ENCODE measurements around the gene COL6A2. TPM values are rescaled to one million over a fixed set of nuclear protein-coding genes. Genes with fewer than 3 reads are reported as not detected.
"Not testable (repeated sequence)": the region's sequence is repeated elsewhere in the genome, so short reads cannot be mapped to it uniquely, and the experiment has no call there.

The COL6A2 gene
- 17.5 and 24.0 TPM in 2 replicates for total RNA-seq

- DNase-seq, result peak; percentile 13
Observed at GRCh38 chr21:46097336-46098293, at the start of gene COL6A2. Gene COL6A2 (plus strand): TSS chr21:46098112.

GRCh38 chr21:46048926-46049889 lies 48.7 kb upstream of the COL6A2 start:
- no peak for DNase-seq

GRCh38 chr21:46049890-46050667 lies 47.8 kb upstream of the COL6A2 start:
- no peak for DNase-seq

GRCh38 chr21:46050668-46051378 lies 47.1 kb upstream of the COL6A2 start:
- no peak for DNase-seq

DNA sequence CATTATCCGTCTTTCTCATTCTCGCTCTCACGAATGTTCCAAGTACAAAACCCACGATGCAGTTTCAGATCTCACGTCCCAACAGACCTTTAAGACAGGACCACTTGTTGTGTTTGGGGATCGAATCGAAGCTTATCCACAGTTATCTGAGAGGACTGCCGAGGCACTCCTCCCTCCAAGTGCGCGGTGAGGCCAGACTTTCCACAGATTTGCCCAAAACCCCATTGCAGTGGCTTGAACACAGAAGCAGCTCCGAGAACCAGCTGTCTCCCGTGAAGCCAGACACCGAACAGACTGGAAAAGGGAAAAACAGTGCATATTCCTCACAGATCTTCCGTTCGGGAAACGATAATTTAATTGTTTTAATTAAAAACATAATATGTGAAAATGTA lies 46.5 kb upstream of the COL6A2 start:
- DNase-seq, result no peak

DNA sequence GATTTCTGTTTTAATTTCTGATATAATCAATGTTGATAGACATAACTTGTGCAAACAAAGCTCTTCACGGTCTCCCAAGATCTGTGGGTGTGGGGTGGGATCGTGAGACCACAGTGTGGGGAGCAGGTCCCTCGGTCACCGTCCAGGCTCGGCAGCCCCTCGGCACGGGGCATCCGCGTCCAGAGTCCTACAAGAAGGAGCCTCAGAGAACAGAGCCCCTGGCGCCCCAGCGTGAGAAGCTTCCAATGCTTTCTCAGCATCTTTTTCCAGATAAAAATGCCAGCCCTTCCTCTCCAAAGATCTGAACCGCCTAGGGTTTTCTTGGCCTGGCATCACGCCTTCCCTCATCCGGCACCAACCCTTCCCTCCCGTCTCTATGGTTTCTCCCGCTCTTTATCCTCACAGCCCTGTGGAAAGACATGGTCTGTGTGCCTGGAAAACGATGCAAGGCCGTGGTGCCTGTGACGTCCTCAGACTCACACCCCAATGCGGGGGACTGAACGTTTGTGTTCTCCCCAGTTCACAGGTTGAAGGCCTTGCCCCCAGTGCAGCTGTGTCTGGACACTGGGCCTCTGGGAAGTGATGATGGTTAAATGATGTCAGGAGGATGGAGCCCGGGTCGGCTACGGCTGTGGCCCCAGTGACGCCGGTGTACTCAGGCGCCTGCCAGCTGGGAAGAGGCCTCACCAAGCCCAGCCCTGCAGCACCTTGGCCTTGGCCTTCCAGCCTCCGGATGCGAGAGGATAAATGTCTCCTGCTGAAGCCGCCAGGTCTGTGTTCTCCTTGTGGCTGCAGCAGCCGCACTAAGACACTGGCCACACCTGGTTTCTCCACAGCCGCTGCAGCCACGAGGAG lies 45.9 kb upstream of the COL6A2 start:
- no peak for DNase-seq

- no peak for DNase-seq
Observed at GRCh38 chr21:46052703-46053651, 44.9 kb upstream of the COL6A2 start.

- DNase-seq, result no peak
Observed at GRCh38 chr21:46054031-46054430, 43.9 kb upstream of the COL6A2 start.

DNA sequence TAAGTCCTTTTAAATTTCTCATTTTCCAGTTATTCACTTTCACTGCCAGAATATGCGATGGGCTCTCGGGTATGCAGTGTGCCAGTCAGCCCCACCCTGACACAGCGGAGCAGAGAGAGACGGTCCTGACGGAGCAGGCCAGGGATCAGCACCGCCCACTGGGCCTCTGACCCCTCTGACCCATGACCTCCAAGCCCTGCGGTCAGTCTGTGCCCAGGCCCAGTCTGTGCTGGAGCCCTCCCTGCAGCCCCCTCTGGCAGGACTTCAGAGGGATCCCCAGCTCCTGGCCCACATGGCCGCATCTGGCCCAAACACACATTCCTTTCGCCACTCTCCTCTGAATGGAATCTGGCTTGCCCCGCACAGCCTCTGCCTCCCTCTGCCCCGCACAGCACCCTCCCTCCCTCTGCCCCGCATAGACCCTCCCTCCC lies 43.4 kb upstream of the COL6A2 start:
- DNase-seq, result no peak

DNA sequence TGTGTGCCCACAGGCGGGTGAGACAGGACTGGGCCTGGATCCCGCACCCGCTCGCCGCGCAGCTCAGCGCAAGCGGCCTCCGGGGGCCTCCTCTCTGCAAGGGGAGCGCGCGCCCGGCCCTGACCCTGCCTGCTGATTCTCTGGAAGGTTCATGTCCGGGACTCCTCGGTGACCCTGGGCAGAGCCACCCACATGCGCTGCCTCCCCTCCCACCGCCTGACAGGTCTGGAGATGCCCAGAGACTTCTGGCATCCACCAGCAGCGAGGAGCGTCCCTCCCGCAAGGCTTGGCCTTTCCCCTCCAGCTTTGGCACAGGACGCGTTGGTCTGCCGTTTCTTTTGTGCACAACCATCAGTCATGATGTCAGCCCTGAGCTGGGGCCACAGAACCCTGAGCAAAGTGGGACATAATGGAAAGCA lies 42.0 kb upstream of the COL6A2 start:
- DNase-seq, result no peak

DNA sequence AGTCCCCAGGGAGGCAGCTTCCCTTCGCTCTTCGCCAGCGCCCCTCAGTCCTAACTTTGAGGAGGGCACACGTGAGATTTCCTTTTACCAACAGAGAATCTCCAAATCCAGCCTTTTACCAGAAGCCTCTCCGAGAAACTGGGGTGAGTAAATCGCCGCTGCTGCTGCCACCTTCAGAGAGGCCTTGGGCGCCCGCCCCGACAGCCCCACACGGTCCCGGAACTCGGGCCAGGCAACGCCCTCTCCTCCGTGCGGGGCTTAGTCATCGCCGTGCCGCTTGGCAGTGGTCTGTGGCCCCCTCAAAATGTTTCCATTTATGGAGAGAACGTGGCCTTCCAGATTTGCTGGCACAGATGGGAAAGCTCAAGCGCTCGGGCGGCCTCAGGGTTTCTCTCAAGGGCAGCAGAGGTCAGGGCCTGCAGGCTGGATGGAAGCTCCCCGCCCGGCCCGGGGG lies 41.4 kb upstream of the COL6A2 start:
- no peak for DNase-seq

DNA sequence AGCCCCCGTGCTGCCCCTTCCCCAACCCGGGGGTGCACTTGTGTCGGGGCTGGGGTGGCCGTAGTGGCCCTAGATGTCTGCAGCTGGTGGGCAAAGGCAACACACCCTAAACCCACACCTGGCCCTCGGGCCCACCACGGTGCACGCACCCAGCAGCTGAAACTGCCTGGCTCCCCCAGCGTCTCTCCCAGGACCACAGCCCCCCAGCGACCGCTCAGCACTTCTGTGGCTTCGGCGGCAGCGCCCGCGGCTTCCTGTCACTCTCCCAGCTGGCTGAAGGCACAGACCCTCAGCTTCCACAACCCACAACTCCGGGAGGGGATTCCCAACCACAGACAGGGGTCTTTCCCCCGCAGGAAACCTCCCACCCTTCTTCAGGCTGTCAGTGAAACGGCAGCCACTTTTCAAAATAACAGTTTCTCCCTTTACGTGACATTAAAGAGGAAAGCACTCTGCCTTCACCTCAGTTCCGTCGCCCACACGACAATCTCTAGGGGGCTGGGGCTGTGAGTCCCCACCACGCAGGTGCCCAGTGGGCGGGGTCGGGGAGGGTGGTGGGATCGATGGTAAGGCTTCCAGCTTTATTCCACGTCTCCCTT lies 40.7 kb upstream of the COL6A2 start:
- DNase-seq, result no peak

DNA sequence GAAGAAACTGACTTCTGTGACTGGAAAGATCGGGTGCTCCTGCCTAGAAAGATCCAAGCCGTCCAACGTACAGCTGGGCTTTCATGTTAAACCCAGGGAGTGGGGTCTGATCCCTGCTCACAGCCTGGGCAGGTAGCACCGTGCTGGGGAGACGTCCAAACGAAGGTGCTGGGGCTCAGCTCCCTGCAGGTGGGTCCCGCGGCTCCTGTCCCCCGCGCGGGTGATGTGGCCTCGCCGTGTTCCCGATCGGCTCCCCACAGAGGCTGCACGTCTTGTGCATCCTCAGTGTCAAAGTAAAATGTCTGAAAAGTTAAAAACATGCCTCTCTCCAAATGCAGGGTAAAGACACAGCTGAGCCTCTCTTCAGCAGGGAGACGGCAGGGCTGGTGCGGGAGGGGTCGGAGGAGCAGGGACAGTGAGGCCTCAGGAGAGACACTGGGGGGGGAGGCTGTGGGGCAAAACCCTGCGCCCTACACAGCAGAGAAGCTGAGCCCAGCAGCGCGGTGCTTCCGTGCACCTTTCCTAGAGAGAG lies 40.1 kb upstream of the COL6A2 start:
- DNase-seq, result no peak

- DNase-seq, result no peak
Observed at GRCh38 chr21:46058431-46059145, 39.3 kb upstream of the COL6A2 start.

DNA sequence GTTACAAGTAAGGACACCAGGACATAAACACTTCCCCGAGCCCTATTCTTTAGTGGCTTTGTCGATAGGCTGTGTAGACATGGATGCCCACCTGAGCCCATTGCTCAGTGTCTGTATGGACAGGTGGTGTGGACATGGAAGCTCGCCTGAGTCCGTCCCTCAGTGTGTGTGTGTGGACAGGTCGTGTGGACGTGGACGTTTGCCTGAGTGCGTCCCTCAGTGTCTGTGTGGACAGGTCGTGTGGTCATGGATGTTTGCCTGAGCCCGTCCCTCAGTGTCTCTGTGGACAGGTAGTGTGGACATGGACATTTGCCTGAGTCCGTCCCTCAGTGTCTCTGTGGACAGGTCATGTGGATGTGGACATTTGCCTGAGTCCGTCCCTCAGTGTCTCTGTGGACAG lies 38.7 kb upstream of the COL6A2 start:
- DNase-seq, result no peak

GRCh38 chr21:46059711-46060455 lies 38.0 kb upstream of the COL6A2 start:
- not testable (repeated sequence) for DNase-seq

DNA sequence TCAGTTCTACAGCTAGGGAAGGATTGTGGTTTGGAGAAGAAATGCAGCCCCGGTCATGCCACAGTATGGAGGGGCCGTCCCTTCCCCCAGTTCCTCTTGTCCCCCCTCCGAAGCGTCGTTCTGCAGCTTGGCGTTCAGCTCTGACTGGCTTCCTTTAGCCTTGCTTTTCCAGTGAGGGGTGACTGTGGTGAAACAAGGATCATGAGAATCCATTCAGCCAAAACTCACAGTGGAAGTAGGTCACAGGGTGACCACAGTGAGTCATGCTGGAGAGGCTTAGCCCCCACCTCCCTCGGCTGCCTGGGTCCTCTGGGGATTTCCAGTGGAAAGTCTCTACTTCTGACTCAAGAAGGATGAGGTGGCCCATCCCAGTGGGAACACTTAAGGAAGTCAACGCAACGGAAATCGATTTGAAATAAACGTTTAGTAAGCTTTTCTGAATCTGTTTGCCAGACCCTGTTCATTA lies 37.3 kb upstream of the COL6A2 start:
- no peak for DNase-seq
